ENCODE measurements around the gene PIP5K1B.

- no peak for TF ChIP-seq FOXP4 (CRISPR knock-in tag; IDR thresholded peaks at IDR 0.05)
- no peak for TF ChIP-seq CTCF (IDR thresholded peaks at IDR 0.05)
- no peak for TF ChIP-seq MXD4 (CRISPR knock-in tag; IDR thresholded peaks at IDR 0.05; ENCODE audit: borderline replicate concordance)
- TF ChIP-seq ESRRA (CRISPR knock-in tag; IDR thresholded peaks at IDR 0.05; ENCODE audit: borderline replicate concordance): no peak
- TF ChIP-seq PRDM15 (CRISPR knock-in tag; IDR thresholded peaks at IDR 0.05): no peak
- no peak for TF ChIP-seq ATF1 (CRISPR knock-in tag; IDR thresholded peaks at IDR 0.05)
- TF ChIP-seq SP1 (CRISPR knock-in tag; conservative IDR thresholded peaks at IDR 0.05): no peak
- no peak for TF ChIP-seq FOXJ3 (CRISPR knock-in tag; IDR thresholded peaks at IDR 0.05; ENCODE audit: borderline replicate concordance)
These were observed 298.0 kb downstream of the PIP5K1B start for GRCh38 chr9:69003051-69003450.

Data from WTC11 (cell line).